HG03432 (cell line): ENCODE results near the gene WDR38.

Source experiments
- ATAC-seq: cut with Tn5 transposase; IDR thresholded peaks from one replicate; pipeline ENCODE4 v1.9.1; 2021; ENCODE audit warnings: mild to moderate bottlenecking, moderate library complexity; ENCODE audit not compliant: unreplicated experiment

Gene WDR38

GRCh38 chr9:124852829-124853531 lies at the start of gene WDR38:
Gene WDR38, plus strand, starts transcription at chr9:124853460. Its CDS starts 72 bp downstream, at chr9:124853532.
- ATAC-seq, result peak; percentile 80

GRCh38 chr9:124803911-124804310 lies 49.3 kb upstream of the WDR38 start:
- ATAC-seq, result no peak

- no peak for ATAC-seq
Observed at GRCh38 chr9:124805186-124805585, 48.1 kb upstream of the WDR38 start.

GRCh38 chr9:124808246-124808956 lies 44.9 kb upstream of the WDR38 start:
- no peak for ATAC-seq

GRCh38 chr9:124809211-124809610 lies 44.0 kb upstream of the WDR38 start:
- no peak for ATAC-seq

- no peak for ATAC-seq
Observed at GRCh38 chr9:124809741-124810500, 43.3 kb upstream of the WDR38 start.

- no peak for ATAC-seq
Observed at GRCh38 chr9:124810663-124811355, 42.5 kb upstream of the WDR38 start.

- no peak for ATAC-seq
Observed at GRCh38 chr9:124812441-124812876, 40.8 kb upstream of the WDR38 start.

- no peak for ATAC-seq
Observed at GRCh38 chr9:124813041-124813440, 40.2 kb upstream of the WDR38 start.

- ATAC-seq, result no peak
Observed at GRCh38 chr9:124813501-124814163, 39.6 kb upstream of the WDR38 start.

- ATAC-seq, result no peak
Observed at GRCh38 chr9:124814164-124814535, 39.1 kb upstream of the WDR38 start.

- ATAC-seq, result no peak
Observed at GRCh38 chr9:124815601-124816000, 37.7 kb upstream of the WDR38 start.

- ATAC-seq, result peak; percentile 64
Observed at GRCh38 chr9:124818431-124819281, 34.6 kb upstream of the WDR38 start.

- ATAC-seq, result no peak
Observed at GRCh38 chr9:124820698-124821623, 32.3 kb upstream of the WDR38 start.

- ATAC-seq, result no peak
Observed at GRCh38 chr9:124828489-124829333, 24.5 kb upstream of the WDR38 start.

GRCh38 chr9:124829334-124829669 lies 24.0 kb upstream of the WDR38 start:
- no peak for ATAC-seq

- ATAC-seq, result no peak
Observed at GRCh38 chr9:124830593-124830992, 22.7 kb upstream of the WDR38 start.
